HG03066 (cell line): ENCODE measurements around the gene RNF217.
"Not testable (repeated sequence)": the region's sequence is repeated elsewhere in the genome, so short reads cannot be mapped to it uniquely, and the experiment has no call there.

Experiments used
- ATAC-seq: cut with Tn5 transposase; IDR thresholded peaks from one replicate; pipeline ENCODE4 v1.9.1; 2021; ENCODE audit warnings: low read depth; ENCODE audit not compliant: unreplicated experiment

RNF217 gene

GRCh38 chr6:124962639-124963415, 590 bp downstream of the RNF217 start:
- ATAC-seq = no peak

GRCh38 chr6:124963416-124963785, 1.2 kb downstream of the RNF217 start:
- ATAC-seq = no peak

GRCh38 chr6:124963831-124964763, 1.9 kb downstream of the RNF217 start:
- ATAC-seq = no peak

GRCh38 chr6:124964764-124965105, 2.5 kb downstream of the RNF217 start:
- ATAC-seq = no peak

- not testable (repeated sequence) for ATAC-seq
Observed at GRCh38 chr6:124965424-124965850, 3.2 kb downstream of the RNF217 start.

- ATAC-seq = no peak
Observed at GRCh38 chr6:124967444-124967843, 5.2 kb downstream of the RNF217 start.

GRCh38 chr6:124968401-124968800, 6.2 kb downstream of the RNF217 start:
- no peak for ATAC-seq

GRCh38 chr6:124970243-124970642, 8.0 kb downstream of the RNF217 start:
- ATAC-seq = no peak

GRCh38 chr6:124970763-124971162, 8.5 kb downstream of the RNF217 start:
- ATAC-seq = no peak

- ATAC-seq = no peak
Observed at GRCh38 chr6:124973780-124974179, 11.5 kb downstream of the RNF217 start.

- ATAC-seq = no peak
Observed at GRCh38 chr6:124974771-124975377, 12.6 kb downstream of the RNF217 start.

- ATAC-seq = no peak
Observed at GRCh38 chr6:124977067-124977908, 15.1 kb downstream of the RNF217 start.

- ATAC-seq = no peak
Observed at GRCh38 chr6:124978451-124979293, 16.4 kb downstream of the RNF217 start.

- no peak for ATAC-seq
Observed at GRCh38 chr6:124979294-124979678, 17.0 kb downstream of the RNF217 start.

GRCh38 chr6:124982669-124983068, 20.4 kb downstream of the RNF217 start:
- ATAC-seq = no peak

- no peak for ATAC-seq
Observed at GRCh38 chr6:124983383-124984083, 21.3 kb downstream of the RNF217 start.

- no peak for ATAC-seq
Observed at GRCh38 chr6:124984668-124985338, 22.6 kb downstream of the RNF217 start.

- ATAC-seq = no peak
Observed at GRCh38 chr6:124986164-124986563, 23.9 kb downstream of the RNF217 start.
